HG03039 (cell line): ENCODE data around the gene GABRP.
"Not testable (repeated sequence)": the region's sequence is repeated elsewhere in the genome, so short reads cannot be mapped to it uniquely, and the experiment has no call there.

Experiments
- ATAC-seq: cut with Tn5 transposase; IDR thresholded peaks from one replicate; pipeline ENCODE4 v1.9.1; 2021; ENCODE audit warnings: mild to moderate bottlenecking, moderate library complexity; ENCODE audit not compliant: unreplicated experiment

The GABRP gene

GRCh38 chr5:170783498-170784247, at the start of gene GABRP:
TSS of gene GABRP (plus strand) at chr5:170783725. CDS start at chr5:170788616, 4,891 bp downstream.
- no peak for ATAC-seq

- ATAC-seq: no peak
Observed at GRCh38 chr5:170736966-170737365, 46.6 kb upstream of the GABRP start.

GRCh38 chr5:170737591-170737990, 45.9 kb upstream of the GABRP start:
- ATAC-seq: no peak

GRCh38 chr5:170738840-170739239, 44.7 kb upstream of the GABRP start:
- ATAC-seq: no peak

- no peak for ATAC-seq
Observed at GRCh38 chr5:170739446-170739845, 44.1 kb upstream of the GABRP start.

GRCh38 chr5:170740551-170741205, 42.8 kb upstream of the GABRP start:
- no peak for ATAC-seq

- ATAC-seq: no peak
Observed at GRCh38 chr5:170741801-170742200, 41.7 kb upstream of the GABRP start.

GRCh38 chr5:170743876-170744212, 39.7 kb upstream of the GABRP start:
- no peak for ATAC-seq

GRCh38 chr5:170745481-170746071, 37.9 kb upstream of the GABRP start:
- ATAC-seq: no peak

- no peak for ATAC-seq
Observed at GRCh38 chr5:170746075-170746960, 37.2 kb upstream of the GABRP start.

GRCh38 chr5:170746961-170747340, 36.6 kb upstream of the GABRP start:
- no peak for ATAC-seq

- no peak for ATAC-seq
Observed at GRCh38 chr5:170747357-170747756, 36.2 kb upstream of the GABRP start.

GRCh38 chr5:170747851-170748250, 35.7 kb upstream of the GABRP start:
- ATAC-seq: no peak

GRCh38 chr5:170748951-170749471, 34.5 kb upstream of the GABRP start:
- ATAC-seq: no peak

- ATAC-seq: no peak
Observed at GRCh38 chr5:170749911-170750431, 33.6 kb upstream of the GABRP start.

GRCh38 chr5:170750791-170751190, 32.7 kb upstream of the GABRP start:
- no peak for ATAC-seq

- no peak for ATAC-seq
Observed at GRCh38 chr5:170751631-170752030, 31.9 kb upstream of the GABRP start.

- ATAC-seq: no peak
Observed at GRCh38 chr5:170752257-170753215, 31.0 kb upstream of the GABRP start.

GRCh38 chr5:170753311-170753710, 30.2 kb upstream of the GABRP start:
- no peak for ATAC-seq

- not testable (repeated sequence) for ATAC-seq
Observed at GRCh38 chr5:170754508-170754907, 29.0 kb upstream of the GABRP start.
